Measurements from ENCODE around the gene CR2.

Gene CR2

GRCh38 chr1:207495801-207496792 is 42.0 kb downstream of the CR2 start, which contains the start of gene CR1:
CR1 (plus strand) TSS chr1:207496157; CDS start chr1:207496268, 111 bp downstream.
- CTCF ChIA-PET, result interaction anchor here (0.7 to 1.6 kb wide), 4 partner anchors 42 to 160 kb away, joined by 3 to 6 read pairs (median 3); partner anchors contain the start of gene CR2
- POLR2A ChIA-PET, result interaction anchor here (0.6 kb wide), 1 partner anchor 42 kb away, joined by 3 read pairs; the partner anchor contains the start of gene CR2
- TF ChIP-seq CTCF (IDR thresholded peaks at IDR 0.05; ENCODE audit: control extremely low read depth, extremely low read depth, low read depth, missing control alignments), result no peak
- peak; percentile 43 for DNase-seq (ENCODE audit: extremely low spot score)

GRCh38 chr1:207497941-207498340 is 43.8 kb downstream of the CR2 start:
- no peak for TF ChIP-seq CTCF (IDR thresholded peaks at IDR 0.05; ENCODE audit: control extremely low read depth, extremely low read depth, low read depth, missing control alignments)
- DNase-seq (ENCODE audit: extremely low spot score), result no peak
- ChIA-PET CTCF (interaction anchor here (0.6 to 2.9 kb wide), 6 partner anchors 11 to 445 kb away, joined by 3 to 25 read pairs (median 4); partner anchors contain the start of gene PFKFB2), POLR2A (interaction anchor here (1.4 kb wide), 1 partner anchor 44 kb away, joined by 7 read pairs; the partner anchor contains the start of gene CR2)

GRCh38 chr1:207499573-207499972 is 45.4 kb downstream of the CR2 start:
- ChIA-PET POLR2A (interaction anchor here (1.2 kb wide), 1 partner anchor 98 kb away, joined by 3 read pairs; no protein-coding TSS in a partner anchor), CTCF (interaction anchor here (0.6 to 2.9 kb wide), 42 partner anchors 11 to 1636 kb away, joined by 3 to 25 read pairs (median 5); partner anchors contain the start of genes C4BPA, C4BPB, CD55 and CR2)
- peak; percentile 46 for DNase-seq (ENCODE audit: extremely low spot score)
- TF ChIP-seq CTCF (IDR thresholded peaks at IDR 0.05; ENCODE audit: control extremely low read depth, extremely low read depth, low read depth, missing control alignments), result peak; percentile 82

GRCh38 chr1:207500306-207500705 is 46.2 kb downstream of the CR2 start:
- TF ChIP-seq CTCF (IDR thresholded peaks at IDR 0.05; ENCODE audit: control extremely low read depth, extremely low read depth, low read depth, missing control alignments), result no peak
- ChIA-PET CTCF (interaction anchor here (0.8 to 2.9 kb wide), 36 partner anchors 11 to 1637 kb away, joined by 3 to 25 read pairs (median 5); partner anchors contain the start of genes C4BPA, C4BPB, CD55 and CR2), POLR2A (interaction anchor here (1.2 kb wide), 1 partner anchor 99 kb away, joined by 3 read pairs; no protein-coding TSS in a partner anchor)
- no peak for DNase-seq (ENCODE audit: extremely low spot score)

GRCh38 chr1:207501071-207501470 is 46.9 kb downstream of the CR2 start:
- ChIA-PET CTCF (interaction anchor here (1.0 to 1.2 kb wide), 3 partner anchors 10 to 417 kb away, joined by 3 to 6 read pairs (median 3); no protein-coding TSS in a partner anchor), POLR2A (no interaction called here)
- no peak for DNase-seq (ENCODE audit: extremely low spot score)
- no peak for TF ChIP-seq CTCF (IDR thresholded peaks at IDR 0.05; ENCODE audit: control extremely low read depth, extremely low read depth, low read depth, missing control alignments)

- CTCF ChIA-PET, result interaction anchor here (1.8 kb wide), 1 partner anchor 48 kb away, joined by 7 read pairs; the partner anchor contains the start of gene CR2
- TF ChIP-seq CTCF (IDR thresholded peaks at IDR 0.05; ENCODE audit: control extremely low read depth, extremely low read depth, low read depth, missing control alignments), result no peak
- DNase-seq (ENCODE audit: extremely low spot score), result no peak
- POLR2A ChIA-PET, result no interaction called here
These were observed 48.6 kb downstream of the CR2 start for GRCh38 chr1:207502726-207503125.

Measured in GM10248 (cell line).